ENCODE data around the gene C2orf66. TPM values are rescaled to one million over a fixed set of nuclear protein-coding genes. Genes with fewer than 3 reads are reported as not detected.

The C2orf66 gene
- total RNA-seq, 2 donors from 2014 or later = not detected

DNA sequence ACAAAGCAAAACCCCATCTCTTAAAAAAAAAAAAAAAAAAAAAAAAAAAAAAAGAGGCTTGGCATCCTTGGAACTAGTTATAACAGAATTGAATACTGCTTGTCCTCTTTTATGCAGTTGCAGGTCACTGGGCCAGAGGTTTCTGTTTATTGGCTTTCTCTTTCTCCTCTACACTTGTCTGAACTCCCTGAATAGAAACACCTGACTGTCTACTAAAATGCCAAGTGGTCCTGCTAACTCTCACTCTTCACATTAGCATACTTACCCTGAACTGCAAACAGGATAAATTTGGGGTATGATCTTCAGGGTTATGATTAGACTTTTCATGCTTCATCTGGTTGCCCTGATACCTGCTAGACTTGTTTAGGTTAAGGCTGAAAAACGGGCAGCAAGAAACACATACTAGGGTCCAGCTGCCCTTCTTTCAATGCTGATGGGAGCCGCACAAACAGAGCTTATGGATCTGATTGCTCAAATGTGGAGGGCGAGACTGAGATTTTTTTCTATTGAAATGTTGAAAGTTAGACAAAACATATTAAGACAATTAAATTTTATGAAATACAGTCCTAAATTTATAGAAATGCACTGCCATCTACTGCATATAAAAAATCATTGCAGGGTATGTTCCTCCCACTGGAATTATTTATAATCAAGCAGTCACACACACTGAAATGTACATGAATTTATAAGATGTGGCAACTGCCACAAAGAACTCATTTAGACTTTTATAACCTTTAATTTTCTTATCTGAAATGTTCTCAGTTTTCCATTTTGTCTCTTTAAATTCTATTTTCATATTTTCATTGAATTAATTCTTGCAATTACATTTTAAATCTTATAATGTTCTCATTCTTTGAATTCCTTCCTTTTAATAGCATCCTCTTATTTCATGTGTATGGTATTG is 50.4 kb downstream of the C2orf66 start:
- Histone ChIP-seq H3K9me3 (no peaks in the 10 kb centered on the region), H3K36me3 (no peaks in the 10 kb centered on the region), H3K27me3 (no peaks in the 10 kb centered on the region), H3K4me1 (no peaks in the 10 kb centered on the region), H3K27ac (no peak overlapping the region), H3K4me3 (no peak overlapping the region)
- no peak for DNase-seq (ENCODE audit: low spot score)
- TF ChIP-seq, protein P1, sequence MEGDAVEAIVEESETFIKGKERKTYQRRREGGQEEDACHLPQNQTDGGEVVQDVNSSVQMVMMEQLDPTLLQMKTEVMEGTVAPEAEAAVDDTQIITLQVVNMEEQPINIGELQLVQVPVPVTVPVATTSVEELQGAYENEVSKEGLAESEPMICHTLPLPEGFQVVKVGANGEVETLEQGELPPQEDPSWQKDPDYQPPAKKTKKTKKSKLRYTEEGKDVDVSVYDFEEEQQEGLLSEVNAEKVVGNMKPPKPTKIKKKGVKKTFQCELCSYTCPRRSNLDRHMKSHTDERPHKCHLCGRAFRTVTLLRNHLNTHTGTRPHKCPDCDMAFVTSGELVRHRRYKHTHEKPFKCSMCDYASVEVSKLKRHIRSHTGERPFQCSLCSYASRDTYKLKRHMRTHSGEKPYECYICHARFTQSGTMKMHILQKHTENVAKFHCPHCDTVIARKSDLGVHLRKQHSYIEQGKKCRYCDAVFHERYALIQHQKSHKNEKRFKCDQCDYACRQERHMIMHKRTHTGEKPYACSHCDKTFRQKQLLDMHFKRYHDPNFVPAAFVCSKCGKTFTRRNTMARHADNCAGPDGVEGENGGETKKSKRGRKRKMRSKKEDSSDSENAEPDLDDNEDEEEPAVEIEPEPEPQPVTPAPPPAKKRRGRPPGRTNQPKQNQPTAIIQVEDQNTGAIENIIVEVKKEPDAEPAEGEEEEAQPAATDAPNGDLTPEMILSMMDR (IDR thresholded peaks at IDR 0.05) = peak in 1 of 2 donors; percentile 62

Other genes starting within 250 kb of the C2orf66 start
- 10 to 100 TPM; 11.6 to 17.9 TPM for gene HECW2, start 215.8 kb downstream of the C2orf66 start, total RNA-seq
- gene CCDC150, start 169.6 kb downstream of the C2orf66 start, total RNA-seq = under 1 TPM; 0.56 to 0.79 TPM
- 10 to 100 TPM; 13.0 to 14.2 TPM for gene GTF3C3, start 9.7 kb downstream of the C2orf66 start, total RNA-seq
- gene PGAP1, start 117.4 kb upstream of the C2orf66 start, total RNA-seq = 10 to 100 TPM in 1 of 2 donors, 1 to 10 TPM in 1; 5.7 to 10.5 TPM